Motor neuron (in vitro differentiated cells): ENCODE data around the gene WDR7. TPM values are rescaled to one million over a fixed set of nuclear protein-coding genes. Genes with fewer than 3 reads are reported as not detected.

Experiments used
- ATAC-seq, 8 experiments: fragments of 200-7000 bp; cut with Tn5 transposase; replicated peaks in 6 of 8; 2 replicates each; pipeline ENCODE4 v1.8.0; 2021; ENCODE audit warnings: mild to moderate bottlenecking in 8 of 8, moderate library complexity in 8 of 8
- H3K27ac ChIP-seq, 2 donors: fragments of 250-450 bp; sonication (Bioruptor Pico); 2 replicates each; pipeline ENCODE4 v1.9.0; 2021; ENCODE audit warnings: antibody characterized with exemption in 2 of 2, mild to moderate bottlenecking in 2 of 2, moderate library complexity in 1 of 2
- H3K4me1 ChIP-seq, 2 donors: fragments of 250-450 bp; sonication (Bioruptor Pico); replicated peaks in 1 of 2; 2 replicates each; pipeline ENCODE4 v1.6.1; 2021; ENCODE audit warnings: antibody characterized with exemption in 2 of 2, mild to moderate bottlenecking in 2 of 2, moderate library complexity in 1 of 2
- H3K4me3 ChIP-seq, 5 donors: fragments of 250-450 bp; sonication (Bioruptor Pico); 2 replicates each; pipeline ENCODE4 v1.9.0; 2021; ENCODE audit warnings: antibody characterized with exemption in 5 of 5, mild to moderate bottlenecking in 5 of 5, moderate library complexity in 4 of 5
- WGBS, 10 experiments: fragments of 450-650 bp; shearing (Covaris generic); methylation state at CpG; one replicate each; pipeline ENCODE4 v1.0.0; 2022; 5-methylcytosine and 5-hydroxymethylcytosine counted together
- in situ Hi-C, 9 experiments: fragments of 400-800 bp; cut with MboI; loops; one replicate each; pipeline ENCODE4 v1.15.0; 2021; ENCODE audit warnings: low sequenced_read_pairs in 9 of 9, low pct_unique_long_range_greater_than_20kb in 2 of 9; ENCODE audit not compliant: unreplicated experiment in 9 of 9
- total RNA-seq, 8 experiments: library from RNA; unstranded; fragments of 300-600 nt; gene quantifications; 2 replicates each; pipeline versions ENCODE4 v1.2.3 to v1.2.4, GENCODE V29; 2022

The WDR7 gene
- total RNA-seq, 8 experiments from 2014 or later, result 12.2 to 24.5 (median 19.2) TPM

GRCh38 chr18:56795381-56795780, 144.2 kb downstream of the WDR7 start:
- no peak for ATAC-seq
- WGBS, 10 experiments, result 0 to 100% (median 60%) methylated on average over 1 of the region's 1 CpG; no CpG with 5 or more reads in 4 of the 10 experiments
- Histone ChIP-seq H3K4me1 (no peaks in the 10 kb centered on the region), H3K27ac (no peak overlapping the region), H3K4me3 (no peak overlapping the region)
- in situ Hi-C loops, result loop anchor here in 1 of 9 experiments (25.0 kb wide), 1 partner anchor 767 kb away; no protein-coding TSS in a partner anchor

DNA sequence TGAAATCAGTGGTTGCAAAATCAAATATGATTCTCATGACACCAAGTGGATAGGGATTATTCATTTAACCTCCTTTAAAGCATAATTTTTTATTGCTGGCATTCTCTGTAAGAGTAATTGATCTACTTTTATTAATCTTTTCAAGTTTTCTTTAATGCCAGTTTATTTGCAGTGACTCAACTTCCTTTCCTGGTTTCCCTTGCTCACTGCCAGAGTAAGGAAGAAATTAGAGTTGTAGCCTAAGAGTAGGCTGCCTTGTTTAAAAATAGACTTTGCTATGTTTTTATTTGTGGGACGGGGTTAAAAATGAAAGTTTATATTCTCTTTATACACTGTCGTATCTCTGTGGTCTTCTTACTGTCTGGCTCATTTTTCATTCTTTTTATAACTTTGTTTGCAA, 148.6 kb downstream of the WDR7 start:
- Histone ChIP-seq H3K4me3 (no peak overlapping the region), H3K27ac (no peak overlapping the region), H3K4me1 (no peaks in the 10 kb centered on the region)
- in situ Hi-C loops, result loop anchor here in 1 of 9 experiments (25.0 kb wide), 1 partner anchor 763 kb away; no protein-coding TSS in a partner anchor
- no peak for ATAC-seq
- WGBS, 10 experiments, result 14 to 100% (median 66%) methylated on average over 2 of the region's 2 CpGs; no CpG with 5 or more reads in 2 of the 10 experiments

DNA sequence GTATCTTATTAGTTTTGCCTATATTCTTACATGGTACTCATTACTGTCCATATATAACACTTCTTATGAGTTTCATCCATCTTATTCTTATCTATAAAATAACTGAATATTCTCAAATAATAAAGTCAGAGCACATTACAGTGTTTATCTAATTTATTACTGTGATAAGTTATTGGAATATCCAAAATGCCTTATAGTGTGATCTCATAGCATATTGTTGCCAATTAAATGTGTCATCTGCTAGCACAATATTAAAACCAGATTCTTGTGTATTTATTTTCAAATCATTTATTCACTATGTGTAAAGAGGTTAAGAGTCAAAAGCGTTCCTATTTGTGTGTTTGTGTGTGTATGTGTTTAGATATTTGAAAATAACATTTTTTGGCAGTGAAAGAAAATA, 151.9 kb downstream of the WDR7 start:
- ATAC-seq, result no peak
- 0 to 100% (median 76%) methylated on average over 1 of the region's 1 CpG for WGBS, 10 experiments
- H3K4me1 ChIP-seq, result peaks cover 5 to 10% of the 10 kb centered on the region in 2 donors
- no peak overlapping the region for H3K27ac ChIP-seq
- H3K4me3 ChIP-seq, result no peak overlapping the region
- in situ Hi-C loops, result no loop called here

GRCh38 chr18:56804395-56804794, 153.2 kb downstream of the WDR7 start:
- no peak overlapping the region for H3K27ac ChIP-seq
- WGBS, 10 experiments, result 32 to 100% (median 88%) methylated on average over 3 to 5 of the region's 5 CpGs
- H3K4me1 ChIP-seq, result peaks cover 5 to 14% of the 10 kb centered on the region in 2 donors
- ATAC-seq, result peak in 1 of 8 experiments; percentile 80
- in situ Hi-C loops, result no loop called here
- H3K4me3 ChIP-seq, result no peak overlapping the region

- peak in 5 of 8 experiments; percentile 54 to 72 (median 57) for ATAC-seq
- Histone ChIP-seq H3K4me3 (no peak overlapping the region), H3K4me1 (peaks cover 5 to 14% of the 10 kb centered on the region in 2 donors), H3K27ac (no peak overlapping the region)
- in situ Hi-C loops, result no loop called here
- WGBS, 10 experiments, result 21 to 100% (median 62%) methylated on average over 1 to 2 of the region's 2 CpGs; no CpG with 5 or more reads in 2 of the 10 experiments
Observed at GRCh38 chr18:56807901-56808300, 156.7 kb downstream of the WDR7 start.

DNA sequence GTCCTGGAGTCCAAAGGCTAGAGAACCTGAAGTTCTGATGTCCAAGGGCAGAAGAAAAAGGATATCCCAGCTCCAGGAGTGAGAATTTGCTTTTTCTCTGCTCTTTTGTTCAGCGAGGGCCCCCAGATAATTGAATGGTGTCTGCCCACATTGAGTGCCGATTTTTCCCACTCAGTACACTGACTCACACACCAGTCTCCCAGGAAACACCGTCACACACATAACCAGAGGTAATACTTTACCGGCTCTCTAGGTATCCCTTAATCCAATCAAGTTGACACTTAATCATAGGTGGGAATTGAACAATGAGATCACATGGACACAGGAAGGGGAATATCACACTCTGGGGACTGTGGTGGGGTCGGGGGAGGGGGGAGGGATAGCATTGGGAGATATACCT, 161.5 kb downstream of the WDR7 start:
- Histone ChIP-seq H3K4me1 (peaks cover 4 to 8% of the 10 kb centered on the region in 2 donors), H3K4me3 (no peak overlapping the region), H3K27ac (no peak overlapping the region)
- ATAC-seq, result no peak
- in situ Hi-C loops, result no loop called here
- WGBS, 10 experiments, result 79 to 100% (median 80%) methylated on average over 1 to 2 of the region's 5 CpGs; no CpG with 5 or more reads in 7 of the 10 experiments

DNA sequence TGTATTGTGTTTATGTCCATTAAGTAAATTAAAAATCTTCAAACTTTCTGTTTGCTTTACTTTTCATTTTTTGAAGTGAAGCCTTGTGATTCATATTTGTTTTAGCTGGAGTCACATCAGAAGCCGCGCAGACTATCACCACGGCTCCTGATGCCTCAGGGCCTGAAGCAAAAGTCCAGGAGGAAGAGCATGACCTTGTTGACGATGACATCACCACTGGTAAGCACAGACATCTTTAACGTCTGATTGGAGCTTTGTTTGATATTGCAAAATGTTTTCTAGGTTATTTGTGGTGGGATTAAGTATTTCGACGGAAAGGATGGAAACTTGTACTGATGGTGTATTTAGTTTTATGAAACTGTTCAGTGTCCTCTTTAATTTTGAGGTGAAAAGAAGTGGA, 164.8 kb downstream of the WDR7 start:
- in situ Hi-C loops, result no loop called here
- 60 to 100% (median 88%) methylated on average over 1 to 7 of the region's 7 CpGs; no CpG with 5 or more reads in 1 of the 10 experiments for WGBS, 10 experiments
- no peaks in the 10 kb centered on the region for H3K4me1 ChIP-seq
- no peak overlapping the region for H3K27ac ChIP-seq
- peak in 2 of 8 experiments; percentile 45 to 63 for ATAC-seq
- H3K4me3 ChIP-seq, result no peak overlapping the region

DNA sequence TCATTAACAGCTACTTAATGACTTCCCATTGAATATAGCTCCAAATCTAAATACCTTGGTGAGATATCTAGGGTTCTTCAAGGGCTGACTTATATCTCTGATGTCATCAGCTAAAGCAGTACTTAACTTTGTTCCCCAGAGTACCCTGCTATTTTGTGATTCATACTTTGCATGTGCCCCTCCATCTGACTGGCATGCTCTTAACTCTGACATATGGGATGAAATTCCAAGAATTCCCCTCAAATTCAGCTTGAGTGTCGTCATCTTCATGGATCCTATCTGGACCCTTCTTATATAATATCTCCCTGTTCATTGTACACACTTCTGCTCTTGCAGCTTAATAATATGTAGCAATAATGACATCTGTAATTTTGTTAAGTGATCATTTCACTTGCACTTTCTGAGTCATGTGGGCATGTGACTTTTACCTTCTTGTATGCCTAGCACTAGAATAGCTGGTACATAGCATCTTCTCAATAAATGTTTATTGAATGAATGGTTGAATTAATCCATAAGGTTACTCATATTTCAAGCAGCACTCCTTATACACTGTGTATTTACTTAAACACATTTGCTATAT, 172.9 kb downstream of the WDR7 start:
- H3K27ac ChIP-seq, result no peak overlapping the region
- in situ Hi-C loops, result no loop called here
- no peak overlapping the region for H3K4me3 ChIP-seq
- ATAC-seq, result no peak
- 80 to 88% (median 85%) methylated on average over 1 of the region's 1 CpG; no CpG with 5 or more reads in 6 of the 10 experiments for WGBS, 10 experiments
- peaks cover 0 to 4% of the 10 kb centered on the region in 2 donors for H3K4me1 ChIP-seq

DNA sequence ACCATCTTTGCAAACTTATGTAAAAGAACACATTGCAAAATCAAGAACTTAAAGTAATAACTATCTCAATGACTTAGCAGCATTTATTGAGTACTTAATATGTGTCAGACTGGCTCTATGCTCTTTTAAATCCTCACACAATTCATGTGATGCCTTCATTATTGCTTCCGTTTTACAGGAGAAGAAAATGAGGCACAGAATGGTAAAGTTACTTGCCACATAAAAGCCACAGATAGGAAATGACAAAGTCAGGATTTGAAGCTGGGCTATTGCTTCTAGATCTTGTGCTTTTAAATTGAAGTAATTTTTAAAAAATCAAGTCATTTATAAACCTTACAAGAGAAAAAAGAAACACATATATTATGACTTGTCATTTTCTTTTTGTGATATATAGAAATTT, 174.2 kb downstream of the WDR7 start:
- Histone ChIP-seq H3K4me1 (peaks cover 0 to 4% of the 10 kb centered on the region in 2 donors), H3K27ac (no peak overlapping the region), H3K4me3 (no peak overlapping the region)
- WGBS, 10 experiments, result 57 to 100% (median 80%) methylated on average over 1 of the region's 1 CpG; no CpG with 5 or more reads in 1 of the 10 experiments
- in situ Hi-C loops, result no loop called here
- ATAC-seq, result no peak

DNA sequence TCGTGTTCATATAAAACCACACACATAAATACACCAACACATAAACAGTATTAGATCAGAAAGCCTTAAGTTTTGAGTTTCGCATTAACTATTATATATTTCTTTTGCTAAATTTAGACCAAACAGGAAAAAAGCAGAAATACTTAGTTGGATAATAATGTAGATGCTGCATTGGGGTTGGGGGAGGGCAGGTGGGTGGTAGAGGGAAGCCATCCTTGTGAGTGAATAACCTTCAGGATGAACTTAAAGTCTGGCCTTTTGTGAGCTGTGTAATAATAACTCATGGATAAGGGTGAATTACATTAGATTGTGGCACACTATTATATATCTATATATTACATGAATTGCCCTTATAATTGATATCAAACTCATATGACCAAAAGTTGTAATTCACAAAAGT, 174.7 kb downstream of the WDR7 start:
- peaks cover 0 to 4% of the 10 kb centered on the region in 2 donors for H3K4me1 ChIP-seq
- no peak overlapping the region for H3K27ac ChIP-seq
- WGBS, 10 experiments, result 80 to 100% (median 93%) methylated on average over 1 to 2 of the region's 2 CpGs; no CpG with 5 or more reads in 1 of the 10 experiments
- in situ Hi-C loops, result no loop called here
- H3K4me3 ChIP-seq, result no peak overlapping the region
- ATAC-seq, result peak in 5 of 8 experiments; percentile 62 to 97 (median 79)

DNA sequence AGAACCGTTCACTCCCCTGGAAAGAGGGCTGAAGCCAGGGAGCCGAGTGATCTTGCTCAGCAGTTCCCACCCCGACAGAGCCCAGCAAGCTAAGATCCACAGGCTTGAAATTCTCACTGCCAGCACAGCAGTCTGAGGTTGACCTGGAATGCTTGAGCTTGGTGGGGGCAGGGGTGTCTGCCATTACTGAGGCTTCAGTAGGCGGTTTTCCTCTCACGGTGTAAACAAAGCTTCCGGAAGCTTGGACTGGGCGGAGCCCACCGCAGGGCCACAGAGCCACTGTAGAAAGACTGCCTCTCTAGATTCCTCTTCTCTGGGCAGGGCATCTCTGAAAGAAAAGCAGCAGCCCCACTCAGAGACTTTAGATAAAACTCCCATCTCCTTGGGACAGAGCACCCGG, 180.8 kb downstream of the WDR7 start:
- Histone ChIP-seq H3K4me3 (no peak overlapping the region), H3K4me1 (no peaks in the 10 kb centered on the region), H3K27ac (no peak overlapping the region)
- in situ Hi-C loops, result no loop called here
- no peak for ATAC-seq
- WGBS, 10 experiments, result 69 to 100% (median 84%) methylated on average over 1 to 5 of the region's 9 CpGs; no CpG with 5 or more reads in 5 of the 10 experiments

DNA sequence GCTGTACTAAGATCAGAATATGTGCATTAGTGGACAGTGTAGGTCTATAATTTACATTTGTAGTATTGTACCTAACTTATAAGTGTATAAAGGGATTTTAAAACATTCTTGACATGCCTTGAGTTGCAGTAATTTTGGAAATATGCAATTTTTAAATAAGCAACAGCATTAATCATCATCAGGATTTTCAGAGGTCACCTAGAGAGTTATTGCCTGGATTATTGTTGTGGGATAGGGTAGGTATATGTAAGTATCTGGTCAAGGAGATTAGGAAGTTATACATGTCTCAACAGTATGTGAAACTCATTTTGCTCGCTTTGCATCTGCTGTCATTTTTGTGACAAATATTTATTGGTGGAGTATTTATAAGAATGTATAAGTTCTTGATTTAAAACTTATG, 184.2 kb downstream of the WDR7 start:
- H3K4me3 ChIP-seq, result no peak overlapping the region
- H3K4me1 ChIP-seq, result no peaks in the 10 kb centered on the region
- no peak for ATAC-seq
- 71 to 100% (median 100%) methylated on average over 1 of the region's 1 CpG; no CpG with 5 or more reads in 2 of the 10 experiments for WGBS, 10 experiments
- H3K27ac ChIP-seq, result no peak overlapping the region
- in situ Hi-C loops, result no loop called here

GRCh38 chr18:56836173-56836572, 185.0 kb downstream of the WDR7 start:
- Histone ChIP-seq H3K4me1 (no peaks in the 10 kb centered on the region), H3K27ac (no peak overlapping the region), H3K4me3 (no peak overlapping the region)
- in situ Hi-C loops, result no loop called here
- 47 to 90% (median 74%) methylated on average over 1 to 7 of the region's 7 CpGs for WGBS, 10 experiments
- no peak for ATAC-seq

- Histone ChIP-seq H3K27ac (no peak overlapping the region), H3K4me3 (no peak overlapping the region), H3K4me1 (no peaks in the 10 kb centered on the region)
- 80 to 100% (median 100%) methylated on average over 1 of the region's 1 CpG; no CpG with 5 or more reads in 2 of the 10 experiments for WGBS, 10 experiments
- in situ Hi-C loops, result no loop called here
- ATAC-seq, result no peak
Observed at GRCh38 chr18:56841836-56842235, 190.7 kb downstream of the WDR7 start.
